Measurements from ENCODE around the gene PLPP1.

Gene PLPP1

DNA sequence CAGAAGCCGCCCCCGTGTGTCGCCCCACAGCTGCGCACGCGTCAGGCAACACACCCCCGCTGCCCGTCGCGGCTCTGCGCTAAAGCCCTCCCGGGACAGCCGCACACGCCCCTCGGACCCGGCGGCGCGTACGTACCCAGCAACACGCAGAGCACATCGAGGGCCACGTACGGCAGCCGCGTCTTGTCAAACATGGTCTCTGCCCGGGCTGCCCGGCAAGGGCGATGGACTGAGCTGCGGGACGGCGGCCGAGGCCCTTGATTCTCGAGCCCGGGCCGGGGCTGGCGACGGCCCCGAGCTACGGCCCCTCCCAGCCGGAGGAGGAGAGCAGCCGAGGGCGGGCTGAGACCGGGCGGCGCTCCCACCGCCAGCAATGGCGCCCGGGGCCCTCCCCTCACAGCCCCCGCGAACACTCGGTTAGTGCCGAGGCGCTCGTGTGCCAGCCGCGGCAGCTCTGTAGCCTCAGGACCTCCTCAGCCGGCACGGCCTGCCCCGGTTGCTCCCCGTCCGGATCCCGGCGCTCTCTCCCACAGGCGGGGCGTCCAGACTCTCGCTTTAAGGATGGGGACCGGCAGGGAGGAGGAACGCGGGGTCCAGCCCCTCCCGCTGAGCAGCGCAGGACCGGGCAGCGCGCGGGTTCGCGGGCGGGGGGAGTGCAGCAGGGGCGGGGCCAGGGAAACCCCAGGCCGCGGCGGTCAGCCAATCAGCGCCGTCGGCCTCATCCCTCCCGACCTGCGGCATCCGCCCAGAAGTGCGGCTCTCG is at the start of gene PLPP1:
TSS of gene PLPP1 (minus strand) at position 529 of the 763 bp plus-strand sequence. CDS start at position 194, 335 bp downstream.
- FAIRE-seq = no peak

DNA sequence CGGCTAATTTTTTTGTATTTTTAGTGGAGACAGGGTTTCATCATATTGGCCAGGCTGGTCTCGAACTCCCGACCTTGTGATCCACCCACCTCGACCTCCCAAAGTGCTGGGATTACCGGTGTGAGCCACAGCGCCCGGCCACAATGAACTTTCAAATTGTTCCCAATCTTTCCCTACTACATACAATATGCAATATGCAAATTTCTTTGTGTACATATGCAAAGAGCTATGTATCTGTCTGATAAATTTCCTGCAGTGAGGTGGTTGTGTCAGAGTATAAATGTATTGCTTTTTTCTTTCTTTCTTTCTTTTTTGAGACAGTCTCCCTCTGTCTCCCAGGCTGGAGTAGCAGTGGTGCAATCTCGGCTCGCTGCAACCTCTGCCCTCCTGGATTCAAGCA is 48.8 kb upstream of the PLPP1 start:
- FAIRE-seq = no peak

DNA sequence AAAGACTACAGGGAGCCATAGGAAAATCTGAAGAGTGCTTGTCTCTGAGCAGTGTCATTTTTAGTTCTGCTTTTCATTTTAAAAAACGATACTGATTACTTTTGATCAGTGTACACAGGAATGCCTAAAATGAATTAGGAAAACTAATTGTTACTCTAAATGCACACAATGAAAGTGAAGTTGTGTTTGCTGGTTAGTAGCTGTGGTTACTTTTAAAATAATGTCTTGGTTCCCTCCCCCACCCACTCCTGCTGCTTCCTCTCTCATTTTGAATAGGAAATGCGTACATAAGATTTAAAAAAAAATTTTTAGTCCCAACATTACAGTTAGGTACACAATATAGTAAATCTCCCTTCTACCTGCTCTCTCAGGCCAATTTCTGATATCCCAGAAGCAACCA is 47.5 kb upstream of the PLPP1 start:
- FAIRE-seq = no peak

DNA sequence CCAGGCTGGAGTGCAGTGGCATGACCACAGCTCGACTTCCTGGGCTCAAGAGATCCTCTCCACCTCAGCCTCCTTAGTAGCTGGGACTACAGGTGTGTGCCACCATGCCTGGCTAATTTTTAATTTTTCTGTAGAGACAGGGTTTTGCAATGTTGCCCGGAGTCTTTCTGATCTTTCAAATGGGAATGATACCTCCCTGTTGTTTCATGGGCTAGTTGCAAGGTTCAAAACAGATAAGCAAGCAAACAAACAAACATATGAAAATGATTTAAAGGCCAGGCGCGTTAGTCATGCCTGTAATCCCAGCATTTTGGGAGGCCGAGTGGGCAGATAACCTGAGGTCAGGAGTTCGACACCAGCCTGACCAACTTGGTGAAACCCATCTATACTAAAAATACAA is 45.3 kb upstream of the PLPP1 start:
- no peak for FAIRE-seq

DNA sequence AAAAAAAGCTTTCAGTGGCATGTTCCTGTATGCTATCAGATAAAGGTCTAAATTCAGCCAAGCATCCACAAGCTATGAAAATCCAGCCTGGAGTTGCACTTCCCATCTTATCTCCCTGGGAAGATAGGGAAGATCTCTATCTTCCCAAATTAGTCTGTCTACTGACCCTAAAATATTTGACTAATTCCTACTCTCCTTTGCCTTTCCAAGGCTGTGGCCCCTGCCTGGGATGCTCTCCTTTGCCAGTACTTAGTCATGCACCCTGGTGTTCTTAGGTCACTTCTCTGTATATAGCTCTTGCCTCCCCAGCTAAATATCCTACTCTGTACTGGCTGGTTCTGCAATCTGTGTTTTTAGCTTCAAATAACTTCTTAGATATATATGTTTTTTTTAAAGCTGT is 44.0 kb upstream of the PLPP1 start:
- FAIRE-seq = no peak

DNA sequence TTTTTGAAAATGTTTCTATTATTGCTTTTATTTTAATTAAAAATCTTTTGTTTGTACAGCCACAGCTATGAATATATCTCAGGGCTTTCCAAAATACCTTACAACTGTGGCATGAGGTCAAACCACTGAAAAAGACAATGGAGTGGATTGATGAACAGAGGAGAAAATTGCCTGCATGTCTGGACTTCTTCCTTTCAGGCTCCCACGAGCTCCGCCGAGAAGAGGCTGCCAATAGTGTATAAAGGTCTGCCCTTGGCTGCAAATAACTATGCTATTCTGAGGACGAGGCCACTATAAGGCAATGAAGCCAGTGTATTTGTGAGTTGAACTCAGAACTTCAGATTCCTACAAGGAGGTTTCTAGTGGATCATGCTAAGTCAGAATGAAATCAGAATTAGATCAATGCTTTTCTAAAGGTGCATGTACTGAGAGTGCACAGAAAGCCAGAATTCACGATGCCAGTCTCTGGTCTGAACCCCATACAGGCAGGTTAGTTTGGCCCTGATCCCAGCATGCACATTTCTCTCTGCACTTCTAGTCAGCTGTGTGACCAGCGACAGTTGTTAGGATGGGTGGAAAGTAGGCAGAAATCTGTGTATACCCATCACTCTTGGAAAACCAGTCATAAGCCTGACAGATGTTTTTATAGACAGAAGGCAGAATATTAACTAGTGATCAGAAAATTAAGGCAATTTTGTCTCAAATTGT is 42.7 kb upstream of the PLPP1 start:
- FAIRE-seq = no peak

DNA sequence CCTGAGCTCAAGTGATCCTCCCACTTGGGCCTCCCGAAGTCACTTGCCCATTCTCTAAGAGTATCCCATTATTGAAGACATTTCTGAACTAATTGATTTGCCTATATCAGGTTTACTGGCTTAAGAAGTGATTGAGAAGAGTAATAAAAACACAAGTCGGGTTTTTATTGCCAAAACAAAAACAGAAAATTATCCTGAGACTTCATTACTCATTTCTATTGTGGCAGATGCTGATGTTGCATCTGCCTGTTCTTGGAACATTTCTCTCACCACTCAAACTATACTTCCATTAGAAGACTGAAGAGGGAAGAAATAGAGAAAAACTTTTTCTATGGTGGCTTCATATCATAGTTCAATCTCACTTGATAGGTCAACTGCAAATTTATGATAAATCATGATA is 41.9 kb upstream of the PLPP1 start:
- no peak for FAIRE-seq

DNA sequence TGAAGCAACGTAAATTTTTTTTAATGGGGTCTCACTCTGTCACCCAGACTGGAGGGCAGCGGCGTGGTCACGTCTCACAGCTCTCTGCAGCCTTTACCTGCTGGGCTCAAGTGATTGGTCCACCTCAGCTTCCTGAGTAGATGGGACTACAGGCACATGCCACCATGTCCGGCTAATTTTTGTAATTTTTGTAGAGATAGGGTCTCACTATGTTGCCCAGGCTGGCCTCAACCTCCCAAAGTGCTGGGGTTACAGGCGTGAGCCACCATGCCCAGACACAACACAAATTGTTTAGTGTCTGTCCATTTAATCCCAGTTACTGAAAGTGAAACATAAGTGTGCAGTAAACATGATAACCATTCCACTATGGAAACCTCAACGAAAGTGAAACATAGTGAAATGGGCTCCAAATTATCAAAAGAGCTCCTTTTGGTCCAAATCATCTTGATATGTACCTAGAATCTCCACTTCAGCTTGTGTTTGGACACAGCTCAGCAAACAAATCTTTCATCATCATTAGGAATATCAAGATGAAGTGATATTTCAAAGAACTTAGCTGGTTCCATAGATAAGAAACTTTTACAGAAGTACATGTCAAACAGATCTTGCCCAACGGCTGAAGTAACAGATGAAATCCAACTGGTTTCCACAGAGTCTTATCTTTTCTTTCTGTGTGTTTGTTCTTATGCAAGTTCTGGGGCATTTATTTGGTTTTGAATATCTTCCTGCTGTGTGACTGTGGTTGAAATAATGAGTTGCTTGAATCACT is 41.2 kb upstream of the PLPP1 start:
- FAIRE-seq = no peak

DNA sequence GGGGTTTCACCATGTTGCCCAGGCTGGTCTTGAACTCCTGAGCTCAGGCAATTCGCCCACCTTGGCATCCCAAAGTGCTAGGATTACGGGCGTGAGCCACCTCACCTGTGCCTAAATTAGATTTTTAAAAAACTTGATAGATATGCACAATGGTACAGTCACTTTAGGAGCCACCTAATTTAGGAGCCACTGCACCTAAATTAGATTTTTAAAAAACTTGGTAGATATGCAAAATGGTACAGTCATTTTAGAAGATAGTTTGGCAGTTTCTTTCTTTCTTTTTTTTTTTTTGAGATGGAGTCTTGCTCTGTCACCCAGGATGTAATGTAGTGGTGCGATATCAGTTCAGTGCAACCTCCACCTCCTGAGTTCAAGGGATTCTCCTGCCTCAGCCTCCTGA is 37.8 kb upstream of the PLPP1 start:
- FAIRE-seq = no peak

DNA sequence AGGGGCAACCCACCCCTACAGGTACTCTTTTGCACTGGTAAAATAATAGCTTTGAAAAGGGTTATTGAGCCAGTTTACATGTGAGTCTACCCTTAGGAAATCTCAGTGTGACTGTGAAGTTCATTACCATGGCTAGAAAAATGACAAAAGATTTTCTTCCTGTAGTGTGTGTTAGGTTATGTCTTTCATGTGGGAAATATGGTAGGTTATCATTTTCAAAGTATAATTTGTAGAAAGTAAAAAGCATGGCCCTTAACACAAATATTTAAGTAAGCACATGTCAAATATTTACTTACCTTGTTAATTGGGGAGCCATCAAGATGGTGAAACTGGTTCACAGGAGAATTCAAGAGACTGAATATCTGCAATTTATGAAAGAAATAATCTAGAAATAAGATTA is 37.3 kb upstream of the PLPP1 start:
- FAIRE-seq = no peak

DNA sequence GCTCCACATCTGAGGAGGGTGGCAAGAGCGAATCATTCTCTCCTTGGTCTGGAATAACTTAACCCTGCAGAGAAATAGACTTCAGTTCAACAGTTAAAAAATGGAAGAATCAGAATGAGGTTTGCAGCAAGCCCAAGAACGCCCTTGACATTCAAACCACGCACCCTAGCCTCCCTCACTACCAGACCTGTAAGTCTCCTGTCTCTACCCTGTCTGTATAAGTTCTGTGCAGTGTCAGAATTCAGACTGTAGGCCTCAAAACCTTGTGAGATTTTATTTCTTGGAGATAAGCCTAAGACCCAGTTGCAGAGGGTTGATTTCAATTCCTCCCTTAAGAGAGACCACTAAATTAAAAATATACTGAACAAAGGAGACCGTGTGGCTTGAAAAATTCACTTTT is 35.8 kb upstream of the PLPP1 start:
- FAIRE-seq = no peak

DNA sequence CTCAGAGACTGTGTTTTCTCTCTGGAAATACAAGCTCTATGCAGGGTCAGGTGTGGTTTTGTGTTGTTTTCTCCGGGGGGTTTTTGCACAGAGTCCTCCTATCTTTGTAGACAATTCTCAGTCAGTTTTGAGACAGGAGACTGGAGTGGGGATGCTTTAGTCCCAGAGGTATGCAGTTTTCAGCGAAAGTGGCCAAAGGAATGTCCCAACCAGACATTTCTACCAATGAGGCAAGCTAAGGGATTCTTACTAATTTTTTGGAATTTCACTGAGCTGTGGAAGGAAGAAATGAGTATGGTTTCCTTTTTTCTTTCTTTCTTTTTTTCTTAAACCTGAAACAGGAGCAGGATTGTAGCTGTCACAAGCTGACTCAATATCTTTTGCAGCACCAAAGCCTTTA is 35.3 kb upstream of the PLPP1 start:
- FAIRE-seq = no peak

DNA sequence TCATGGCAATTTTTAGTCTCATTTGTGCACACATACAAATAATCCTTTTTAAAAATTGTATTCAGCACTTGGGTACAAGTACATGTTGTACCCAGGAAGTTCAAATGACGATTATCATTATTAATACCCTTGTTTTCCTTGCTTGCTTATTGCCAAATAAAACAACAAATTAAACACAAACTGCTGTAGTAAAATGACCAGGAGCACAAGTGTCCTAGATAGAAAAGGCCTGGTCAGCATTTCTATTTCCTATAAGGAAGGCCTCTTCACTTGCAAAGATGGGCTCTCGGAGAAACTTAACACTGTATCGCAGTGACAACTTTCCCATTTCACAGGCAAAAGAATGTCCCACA is 34.7 kb upstream of the PLPP1 start:
- FAIRE-seq = no peak

DNA sequence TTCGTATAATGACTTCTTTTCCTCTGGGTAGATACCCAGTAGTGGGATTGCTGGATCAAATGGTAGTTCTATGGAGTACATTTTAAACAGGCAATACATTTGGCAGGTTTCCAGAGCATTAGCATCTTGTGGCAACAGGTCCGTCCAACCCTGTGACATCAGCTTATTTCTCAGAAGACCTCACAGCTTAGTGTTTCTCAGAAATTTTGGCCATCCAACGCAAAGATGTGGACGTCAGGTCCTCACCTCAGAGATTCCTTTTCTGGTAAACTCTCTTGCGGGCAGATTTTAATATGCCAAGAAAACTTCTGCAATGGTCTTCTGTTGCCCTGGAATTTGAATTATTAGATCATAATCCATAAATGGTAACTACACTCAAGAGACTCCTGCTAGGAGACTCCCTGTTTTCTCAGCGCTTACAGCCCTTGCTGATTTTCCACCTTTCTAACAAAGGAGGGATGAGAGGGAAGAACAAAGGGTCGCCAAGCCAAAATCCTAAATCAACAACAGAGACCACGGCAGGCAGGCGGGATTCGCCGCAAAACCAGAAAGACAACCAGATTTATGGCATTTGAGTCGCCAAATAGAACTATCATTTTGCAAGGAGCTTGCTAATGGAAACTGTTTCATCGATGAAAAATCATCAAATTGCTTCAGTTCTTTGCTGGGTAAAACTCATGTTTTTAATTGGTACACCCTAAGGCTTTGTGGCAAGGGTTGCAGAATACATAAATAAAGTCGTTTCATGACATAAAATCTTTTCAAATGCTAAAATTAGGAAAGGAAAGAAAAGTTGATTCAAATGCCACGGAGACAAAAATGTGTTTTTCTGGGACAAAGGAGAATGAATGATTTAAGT is 34.1 kb upstream of the PLPP1 start:
- FAIRE-seq = no peak

DNA sequence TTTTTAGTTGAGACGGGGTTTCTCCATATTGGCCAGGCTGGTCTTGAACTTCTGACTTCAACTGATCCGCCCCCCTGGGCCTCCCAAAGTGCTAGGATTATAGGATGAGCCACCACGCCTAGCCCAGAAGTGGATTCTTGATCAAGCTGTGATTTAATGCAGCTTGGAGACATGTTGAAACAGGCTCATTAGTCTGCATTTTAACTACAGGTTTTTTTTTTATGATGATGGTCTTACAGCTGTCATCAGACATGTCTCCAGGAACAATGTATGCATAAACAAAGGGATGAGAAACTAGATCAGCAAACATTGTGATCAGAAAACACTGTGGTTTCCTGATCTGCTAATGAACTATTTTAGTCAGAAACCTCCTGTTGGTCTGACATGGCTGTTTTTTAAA is 30.0 kb upstream of the PLPP1 start:
- FAIRE-seq = no peak

DNA sequence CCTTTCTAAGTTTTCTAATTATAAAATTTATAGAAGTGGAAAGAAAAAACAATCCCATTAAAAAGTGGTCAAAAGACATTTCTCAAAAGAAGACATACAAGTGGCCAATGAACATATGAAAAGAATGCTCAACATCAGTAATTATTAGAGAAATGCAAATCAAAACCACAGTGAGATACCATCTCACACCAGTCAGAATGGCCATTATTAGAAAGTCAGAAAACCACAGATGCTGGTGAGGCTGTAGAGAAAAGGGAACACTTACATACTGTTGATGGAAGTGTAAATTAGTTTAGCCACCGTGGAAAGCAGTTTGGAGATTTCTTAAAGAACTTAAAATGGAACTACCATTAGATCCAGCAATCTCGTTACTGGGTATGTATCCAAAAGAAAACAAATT is 23.7 kb upstream of the PLPP1 start:
- no peak for FAIRE-seq

DNA sequence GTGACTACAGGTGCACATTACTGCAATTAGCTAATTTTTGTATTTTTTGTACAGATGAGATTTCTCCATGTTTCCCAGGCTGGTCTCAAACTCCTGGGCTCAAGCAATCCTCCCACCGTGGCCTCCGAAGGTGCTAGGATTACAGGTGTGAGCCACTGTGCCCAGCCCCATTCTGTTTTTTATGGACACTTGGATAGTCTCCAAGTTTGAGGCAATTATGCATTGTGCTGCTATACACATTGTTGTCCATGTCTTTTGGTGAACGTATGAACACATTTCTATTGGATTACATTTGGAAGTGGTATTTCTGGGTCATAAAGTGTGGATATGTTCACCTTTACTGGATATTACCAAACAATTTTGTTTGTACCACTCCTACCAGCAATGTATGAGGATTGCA is 22.4 kb upstream of the PLPP1 start:
- no peak for FAIRE-seq

DNA sequence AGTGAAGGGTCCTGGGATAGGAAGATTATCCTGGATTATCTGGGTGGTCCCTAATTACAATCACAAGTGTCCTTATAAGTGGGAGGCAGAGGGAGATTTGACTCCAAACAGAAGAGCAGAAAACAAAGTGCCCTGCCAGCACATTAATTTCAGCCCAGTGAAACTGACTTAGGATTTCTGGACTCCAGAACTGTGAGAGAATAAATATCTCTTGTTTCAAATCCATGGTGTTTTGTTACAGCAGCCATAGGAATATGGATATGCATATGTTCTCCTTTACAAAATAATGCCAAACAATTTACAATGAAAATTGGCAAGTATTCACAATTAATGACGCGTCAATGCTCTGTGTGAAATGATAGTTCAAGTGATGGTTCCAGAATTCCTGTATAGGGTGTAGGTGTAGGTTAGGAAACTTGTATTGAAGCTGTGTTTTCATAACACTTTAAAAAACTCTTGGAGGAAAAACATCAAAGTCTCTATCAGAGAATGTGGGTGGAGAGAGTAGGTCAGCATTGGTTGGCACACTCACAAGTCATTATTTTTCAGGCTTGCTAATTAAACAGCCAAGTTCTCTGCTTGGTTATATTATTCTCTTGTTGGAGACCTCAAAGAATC is 19.9 kb upstream of the PLPP1 start:
- no peak for FAIRE-seq

DNA sequence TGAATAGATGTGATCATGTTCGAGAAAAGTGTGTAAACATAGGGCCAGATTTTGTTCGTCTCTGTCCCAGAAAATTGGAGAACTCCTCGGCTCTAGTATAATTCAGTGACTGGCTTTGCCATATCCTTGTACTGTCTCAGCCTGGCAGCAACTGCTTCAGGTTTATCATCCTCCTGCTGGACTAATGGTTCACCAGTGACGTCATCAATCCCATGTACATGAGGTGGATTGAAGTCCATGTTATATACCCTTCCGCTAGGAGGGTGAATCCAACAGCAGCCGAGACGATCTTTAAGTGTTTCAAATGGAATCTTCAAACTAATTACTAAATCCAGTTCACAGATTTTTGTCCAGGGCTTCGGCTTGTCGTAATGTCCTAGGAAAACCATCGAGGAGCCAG is 17.1 kb upstream of the PLPP1 start:
- FAIRE-seq = no peak

DNA sequence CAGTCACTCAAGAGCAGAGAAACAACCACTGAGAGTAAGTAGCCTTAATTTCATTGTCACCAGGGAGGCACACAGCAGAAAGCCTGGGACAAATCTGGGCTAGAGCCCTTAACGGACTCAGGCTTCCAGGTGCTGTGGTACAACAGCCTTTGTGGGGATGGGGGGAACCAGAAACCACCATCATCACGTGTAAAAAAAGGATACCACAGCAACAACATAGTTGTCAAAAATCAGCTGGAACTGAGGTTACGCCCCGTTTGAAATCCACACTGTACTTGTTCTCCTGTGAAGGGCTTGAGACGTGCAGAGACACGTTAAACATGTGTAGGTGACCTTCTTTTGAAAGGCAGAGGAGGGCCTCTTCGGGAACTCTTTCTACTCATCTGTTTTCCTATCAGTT is 16.6 kb upstream of the PLPP1 start:
- no peak for FAIRE-seq

DNA sequence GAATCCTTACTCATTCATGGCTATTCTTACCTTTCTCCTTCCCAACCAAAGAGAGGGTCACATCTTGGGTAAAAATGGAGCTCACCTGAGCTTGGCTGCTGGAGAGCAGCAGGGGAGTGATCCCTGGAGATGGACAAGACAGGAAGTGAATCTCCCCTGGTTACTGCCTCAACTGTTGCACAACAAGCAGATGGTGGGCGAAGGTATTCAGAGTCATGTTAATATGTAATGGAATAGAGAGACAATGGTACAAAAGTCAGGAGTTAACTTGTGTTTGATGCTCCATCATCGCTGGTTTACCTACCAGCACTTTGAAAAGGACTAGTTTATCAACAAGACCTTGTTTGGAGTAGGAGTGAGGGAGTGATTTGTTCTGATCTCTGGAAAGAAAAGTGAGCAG is 13.0 kb upstream of the PLPP1 start:
- no peak for FAIRE-seq

DNA sequence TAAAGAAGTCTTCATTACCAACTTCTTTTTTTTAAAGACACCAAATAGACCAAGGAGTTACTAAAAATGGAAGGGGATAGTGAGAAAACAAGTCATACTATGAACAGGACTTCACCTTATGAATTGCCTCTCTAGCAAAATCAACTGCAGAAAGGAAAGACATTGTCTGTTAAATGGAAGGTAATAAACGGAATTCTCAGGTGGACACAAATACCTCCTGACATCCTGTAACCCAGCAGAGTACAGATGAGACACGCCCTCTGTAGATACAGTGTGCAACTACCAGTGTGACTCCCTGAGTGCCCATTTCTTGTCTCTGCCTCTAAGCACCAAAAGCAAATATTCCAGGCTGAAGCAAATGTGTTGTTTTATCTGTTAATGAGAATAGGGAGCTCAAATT is 12.2 kb upstream of the PLPP1 start:
- no peak for FAIRE-seq

DNA sequence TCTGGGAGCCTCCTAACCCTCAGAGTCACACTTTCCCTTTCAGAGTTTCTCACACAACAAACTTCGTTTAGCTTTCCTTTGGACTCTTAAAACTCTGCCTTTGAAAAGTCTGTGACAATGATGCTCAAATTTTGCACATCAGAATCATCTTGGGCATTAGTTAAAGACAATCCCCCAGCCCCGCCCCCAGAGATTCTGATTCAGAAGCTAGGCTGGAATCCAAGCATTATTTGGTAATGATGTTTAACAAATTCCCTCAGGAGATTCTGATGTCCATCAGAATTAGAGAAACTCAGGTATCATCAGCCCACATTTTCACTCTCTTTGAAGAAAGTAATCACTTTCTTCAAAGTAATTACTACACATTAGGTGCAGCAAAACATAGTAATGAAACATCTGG is 9.6 kb upstream of the PLPP1 start:
- no peak for FAIRE-seq

Measured in islet of Langerhans (tissue), 1 donor.